CD4-positive, alpha-beta T cell (primary cell): ENCODE measurements around the gene ST14. TPM values are rescaled to one million over a fixed set of nuclear protein-coding genes. Genes with fewer than 3 reads are reported as not detected.

Experiments
- ATAC-seq: fragments of 200-7000 bp; cut with Tn5 transposase; one replicate; pipeline ENCODE4 v1.10.0; 2022; ENCODE audit warnings: mild to moderate bottlenecking; ENCODE audit not compliant: poor library complexity
- CTCF ChIA-PET: fragments of 350-600 bp; sonication (Branson Sonifier 250); formaldehyde crosslinking; loops from one replicate; lab custom pipeline; 2021; ENCODE audit warnings: antibody characterized with exemption, inconsistent platforms; lab: Charles Lee
- POLR2A ChIA-PET: fragments of 350-600 bp; sonication (Branson Sonifier 250); formaldehyde crosslinking; loops from one replicate; lab custom pipeline; 2021; ENCODE audit warnings: antibody characterized with exemption, inconsistent platforms; lab: Charles Lee
- DNase-seq, 14 experiments: peaks; one replicate each; pipeline ENCODE4 v3.0.0-alpha.2; 2013 to 2020; ENCODE audit warnings: mixed read lengths in 2 of 14
- H3K27ac ChIP-seq, 2 donors: one replicate each; pipeline versions ENCODE4 v1.5.1 to v1.7.0; 2013; ENCODE audit warnings: low read length in 2 of 2, low read depth in 1 of 2, mild to moderate bottlenecking in 1 of 2
- H3K27me3 ChIP-seq, 2 experiments: 1 replicate in 1 of 2; 2 replicates in 1 of 2; pipeline versions ENCODE4 v1.6.1 to v1.7.0; 2013; ENCODE audit warnings: low read length in 2 of 2, control low read depth in 1 of 2, mild to moderate bottlenecking in 1 of 2, moderate library complexity in 1 of 2; ENCODE audit not compliant: insufficient read depth in 2 of 2, control insufficient read depth in 1 of 2
- H3K36me3 ChIP-seq: one replicate; pipeline ENCODE4 v1.6.1; 2013; ENCODE audit warnings: low read length, control low read depth; ENCODE audit not compliant: insufficient read depth
- H3K4me1 ChIP-seq: one replicate; pipeline ENCODE4 v1.6.1; 2013; ENCODE audit warnings: low read length, control low read depth; ENCODE audit not compliant: insufficient read depth
- H3K4me3 ChIP-seq: one replicate; pipeline ENCODE4 v1.5.1; 2013; ENCODE audit warnings: mild to moderate bottlenecking, low read length, moderate library complexity
- H3K9me3 ChIP-seq, 2 experiments: 1 replicate in 1 of 2; 2 replicates in 1 of 2; pipeline versions ENCODE4 v1.6.1 to v1.7.0; 2013; ENCODE audit warnings: low read length in 2 of 2, mild to moderate bottlenecking in 2 of 2, control low read depth in 1 of 2, moderate library complexity in 1 of 2; ENCODE audit not compliant: control insufficient read depth in 1 of 2, insufficient read depth in 1 of 2
- H3K27ac Mint-ChIP-seq: one replicate; pipeline ENCODE4 v1.8.0; 2020; ENCODE audit warnings: mixed read lengths
- H3K27me3 Mint-ChIP-seq: one replicate; pipeline ENCODE4 v1.8.0; 2021; ENCODE audit warnings: mixed read lengths
- H3K36me3 Mint-ChIP-seq: one replicate; pipeline ENCODE4 v1.8.0; 2021; ENCODE audit warnings: low read depth, mixed read lengths
- H3K4me1 Mint-ChIP-seq: one replicate; pipeline ENCODE4 v1.8.0; 2021; ENCODE audit warnings: low read depth, mixed read lengths
- H3K4me3 Mint-ChIP-seq: one replicate; pipeline ENCODE4 v1.8.0; 2020; ENCODE audit warnings: mild to moderate bottlenecking, mixed read lengths
- H3K9me3 Mint-ChIP-seq: one replicate; pipeline ENCODE4 v1.8.0; 2020; ENCODE audit warnings: mixed read lengths
- CTCF ChIP-seq: fragments of 200-600 bp; IDR thresholded peaks from one replicate; pipeline ENCODE4 v1.8.0; 2022; ENCODE audit warnings: antibody characterized with exemption, mild to moderate bottlenecking
- intact Hi-C, 2 experiments: fragments of 100-400 bp; cut with DNase I in 1 of 2; cut with micrococcal nuclease in 1 of 2; formaldehyde crosslinking; loops; one replicate each; pipeline versions ENCODE4 v1.15.1 to v1.9.0; 2023 to 2025; cut with DNase I, micrococcal nuclease
- total RNA-seq, 174 experiments: library from RNA in 2 of 174; stranded (reverse) in 2 of 174; gene quantifications; one replicate each; pipeline ENCODE4 v1.2.3 and lab custom pipeline; 2021 to 2026

The ST14 gene
- total RNA-seq, 2 experiments from 2014 or later = 0.25 to 0.31 TPM

GRCh38 chr11:130150790-130151189 lies 8.8 kb upstream of the ST14 start:
- CTCF ChIA-PET = no interaction called here
- no peaks in the 10 kb centered on the region for H3K36me3 ChIP-seq
- peaks cover 16% of the 10 kb centered on the region for H3K4me1 ChIP-seq
- H3K27me3 Mint-ChIP-seq = peaks cover 1% of the 10 kb centered on the region
- DNase-seq (no peak), ATAC-seq (no peak)
- POLR2A ChIA-PET = no interaction called here
- peaks cover 20% of the 10 kb centered on the region for H3K4me1 Mint-ChIP-seq
- no peaks in the 10 kb centered on the region for H3K9me3 Mint-ChIP-seq
- no peak overlapping the region for H3K27ac ChIP-seq
- no peak overlapping the region for H3K4me3 Mint-ChIP-seq
- TF ChIP-seq CTCF = no peak
- H3K36me3 Mint-ChIP-seq = no peaks in the 10 kb centered on the region
- no peak overlapping the region for H3K4me3 ChIP-seq
- intact Hi-C loops = no loop called here
- H3K27me3 ChIP-seq = peaks cover 0 to 2% of the 10 kb centered on the region in 2 experiments
- no peaks in the 10 kb centered on the region for H3K9me3 ChIP-seq
- no peak overlapping the region for H3K27ac Mint-ChIP-seq

GRCh38 chr11:130151196-130151595 lies 8.4 kb upstream of the ST14 start:
- POLR2A ChIA-PET = no interaction called here

GRCh38 chr11:130156108-130157022 lies 3.2 kb upstream of the ST14 start:
- H3K27me3 Mint-ChIP-seq = peaks cover 34% of the 10 kb centered on the region
- H3K9me3 ChIP-seq = no peaks in the 10 kb centered on the region
- DNase-seq (peak in 2 of 14 experiments; percentile 32 to 49), ATAC-seq (no peak)
- intact Hi-C loops = no loop called here
- H3K4me1 Mint-ChIP-seq = peaks cover 22% of the 10 kb centered on the region
- no peaks in the 10 kb centered on the region for H3K9me3 Mint-ChIP-seq
- ChIA-PET CTCF (no interaction called here), POLR2A (no interaction called here)
- H3K27me3 ChIP-seq = peaks cover 21 to 28% of the 10 kb centered on the region in 2 experiments
- no peak overlapping the region for H3K27ac Mint-ChIP-seq
- no peak overlapping the region for H3K27ac ChIP-seq
- H3K36me3 ChIP-seq = no peaks in the 10 kb centered on the region
- TF ChIP-seq CTCF = no peak
- H3K4me3 Mint-ChIP-seq = no peak overlapping the region
- H3K36me3 Mint-ChIP-seq = no peaks in the 10 kb centered on the region
- H3K4me1 ChIP-seq = peaks cover 13% of the 10 kb centered on the region
- H3K4me3 ChIP-seq = no peak overlapping the region

More at GRCh38 chr11:130151196-130151595, 8.4 kb upstream of the ST14 start:
- no peaks in the 10 kb centered on the region for H3K9me3 Mint-ChIP-seq
- H3K27ac Mint-ChIP-seq = no peak overlapping the region
- H3K4me3 Mint-ChIP-seq = no peak overlapping the region
- TF ChIP-seq CTCF = no peak
- Histone ChIP-seq H3K27ac (no peak overlapping the region), H3K4me3 (no peak overlapping the region), H3K4me1 (peaks cover 13% of the 10 kb centered on the region), H3K27me3 (peaks cover 0 to 2% of the 10 kb centered on the region in 2 experiments), H3K9me3 (no peaks in the 10 kb centered on the region), H3K36me3 (no peaks in the 10 kb centered on the region)
- CTCF ChIA-PET = no interaction called here
- no peaks in the 10 kb centered on the region for H3K36me3 Mint-ChIP-seq
- DNase-seq (no peak), ATAC-seq (no peak)
- intact Hi-C loops = no loop called here
- H3K4me1 Mint-ChIP-seq = peaks cover 18% of the 10 kb centered on the region
- peaks cover 5% of the 10 kb centered on the region for H3K27me3 Mint-ChIP-seq
